NOMO-1 treated with DMSO at 0.1 percent for 48 hours (cell line): ENCODE measurements around the gene ZNF546.

Source experiments
- DNase-seq: peaks from one replicate; lab custom pipeline; 2025; ENCODE audit not compliant: unreplicated experiment; lab: John Stamatoyannopoulos, UW

The ZNF546 gene

DNA sequence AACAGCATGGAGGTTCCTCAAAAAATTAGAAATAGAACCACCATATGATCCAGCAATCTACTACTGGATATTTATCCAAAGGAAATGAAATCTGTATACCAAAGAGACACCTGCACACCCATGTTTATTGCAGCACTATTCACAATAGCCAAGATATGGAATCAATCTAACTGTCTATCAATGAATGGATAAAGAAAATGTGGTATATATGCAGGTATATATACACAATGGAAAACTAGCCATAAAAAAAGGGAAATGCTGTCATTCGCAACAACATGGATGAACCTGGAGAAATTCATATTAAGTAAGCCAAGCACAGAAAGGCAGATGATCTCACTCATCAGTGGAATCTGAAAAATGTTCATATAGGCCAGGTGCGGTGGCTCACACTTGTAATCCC, 56.6 kb downstream of the ZNF546 start:
- DNase-seq, result no peak

GRCh38 chr19:40054632-40055031, 57.8 kb downstream of the ZNF546 start:
- no peak for DNase-seq

- no peak for DNase-seq
Measured at GRCh38 chr19:40055049-40055448, 58.2 kb downstream of the ZNF546 start.

- DNase-seq, result peak; percentile 61
Measured at GRCh38 chr19:40055832-40056504, 59.1 kb downstream of the ZNF546 start, which contains the start of gene ZNF780B. TSS of gene ZNF780B (minus strand) at chr19:40056231. CDS start at chr19:40050332, 5,899 bp downstream.

DNA sequence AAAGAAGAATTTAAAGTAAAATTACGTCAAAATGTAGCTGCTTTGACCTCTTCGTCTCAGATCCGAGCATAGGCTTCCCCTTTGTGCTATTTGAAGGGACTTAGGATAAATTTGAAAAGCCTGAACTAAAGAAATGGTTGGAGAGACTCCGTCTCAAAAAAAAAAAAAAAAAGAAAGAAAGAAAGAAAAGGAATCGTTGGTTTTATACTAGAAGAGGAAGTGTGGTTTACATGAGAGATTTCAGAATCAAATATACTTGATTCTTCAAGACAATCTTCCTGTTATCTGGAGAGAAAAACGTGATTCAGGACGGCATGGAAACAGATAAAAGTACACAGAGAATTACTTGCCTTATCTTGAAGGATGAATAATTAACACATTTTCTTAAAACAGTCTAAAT, 59.6 kb downstream of the ZNF546 start:
- DNase-seq, result peak; percentile 35

DNA sequence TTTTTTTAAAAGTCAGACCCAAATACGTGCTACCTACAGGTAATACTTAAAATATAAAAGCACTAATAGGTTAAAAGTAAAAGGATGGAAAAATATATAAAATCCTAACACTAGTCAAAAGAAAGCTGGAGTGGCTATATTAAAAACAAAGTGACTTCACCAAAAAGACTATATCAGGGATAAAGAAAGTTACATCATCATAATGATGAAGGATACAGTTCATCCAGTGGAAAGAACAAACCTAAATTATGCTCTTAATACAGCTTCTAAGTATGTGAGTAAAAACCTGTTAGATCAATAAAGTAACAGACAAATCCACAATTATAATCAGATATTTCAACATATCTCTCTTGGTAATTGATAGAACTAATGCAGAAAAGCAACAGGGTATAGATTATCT, 60.3 kb downstream of the ZNF546 start:
- DNase-seq, result no peak

- DNase-seq, result no peak
Measured at GRCh38 chr19:40059624-40060023, 62.8 kb downstream of the ZNF546 start.

GRCh38 chr19:40070058-40070457, 73.2 kb downstream of the ZNF546 start:
- no peak for DNase-seq
